Measurements from ENCODE around the gene VIPR2. TPM values are rescaled to one million over a fixed set of nuclear protein-coding genes. Genes with fewer than 3 reads are reported as not detected.

VIPR2 gene
- total RNA-seq, 1 experiment from 2014 or later, result not detected

GRCh38 chr7:159188011-159188410 lies 43.3 kb upstream of the VIPR2 start:
- intact Hi-C loops (cut with micrococcal nuclease; ENCODE audit: unreplicated experiment), result no loop called here
- CTCF ChIA-PET, result no interaction called here
- Histone ChIP-seq H3K4me1 (ENCODE audit: insufficient read depth, low read length, poor library complexity, severe bottlenecking) (peaks cover 12% of the 10 kb centered on the region), H3K27ac (ENCODE audit: low read depth, low read length, poor library complexity, severe bottlenecking) (no peak overlapping the region), H3K9me3 (ENCODE audit: low read depth, low read length, poor library complexity, severe bottlenecking) (peaks cover 8% of the 10 kb centered on the region), H3K4me3 (ENCODE audit: low read depth, low read length, poor library complexity, severe bottlenecking) (no peak overlapping the region), H3K36me3 (ENCODE audit: insufficient read depth, low read length, poor library complexity, severe bottlenecking) (no peaks in the 10 kb centered on the region), H3K27me3 (replicated peaks; ENCODE audit: insufficient read depth, low read depth, low read length, poor library complexity) (no peaks in the 10 kb centered on the region)
- POLR2A ChIA-PET (ENCODE audit: low non-redundant PET), result no interaction called here
- TF ChIP-seq CTCF (conservative IDR thresholded peaks at IDR 0.05; ENCODE audit: low read depth, low read length) (no peak), EZH2 (IDR thresholded peaks at IDR 0.05; ENCODE audit: borderline replicate concordance, low read depth, low read length, poor library complexity, severe bottlenecking) (no peak)
- no peak for DNase-seq (ENCODE audit: low spot score)
- no TSS peak for BruUV-seq (replicated peaks)

GRCh38 chr7:159179241-159179640 lies 34.6 kb upstream of the VIPR2 start:
- POLR2A ChIA-PET (ENCODE audit: low non-redundant PET), result no interaction called here
- peaks cover 25% of the 10 kb centered on the region for H3K27me3 ChIP-seq (replicated peaks; ENCODE audit: insufficient read depth, low read depth, low read length, poor library complexity)
- H3K9me3 ChIP-seq (ENCODE audit: low read depth, low read length, poor library complexity, severe bottlenecking), result no peaks in the 10 kb centered on the region
- intact Hi-C loops (cut with micrococcal nuclease; ENCODE audit: unreplicated experiment), result no loop called here
- H3K36me3 ChIP-seq (ENCODE audit: insufficient read depth, low read length, poor library complexity, severe bottlenecking), result no peaks in the 10 kb centered on the region
- no peak for TF ChIP-seq EZH2 (IDR thresholded peaks at IDR 0.05; ENCODE audit: borderline replicate concordance, low read depth, low read length, poor library complexity, severe bottlenecking)
- TF ChIP-seq CTCF (conservative IDR thresholded peaks at IDR 0.05; ENCODE audit: low read depth, low read length), result no peak
- no peak overlapping the region for H3K27ac ChIP-seq (ENCODE audit: low read depth, low read length, poor library complexity, severe bottlenecking)
- no peak for DNase-seq (ENCODE audit: low spot score)
- CTCF ChIA-PET, result no interaction called here
- H3K4me1 ChIP-seq (ENCODE audit: insufficient read depth, low read length, poor library complexity, severe bottlenecking), result no peaks in the 10 kb centered on the region
- no TSS peak for BruUV-seq (replicated peaks)
- H3K4me3 ChIP-seq (ENCODE audit: low read depth, low read length, poor library complexity, severe bottlenecking), result no peak overlapping the region

GRCh38 chr7:159177284-159177953 lies 32.8 kb upstream of the VIPR2 start:
- intact Hi-C loops (cut with micrococcal nuclease; ENCODE audit: unreplicated experiment), result no loop called here
- Histone ChIP-seq H3K27ac (ENCODE audit: low read depth, low read length, poor library complexity, severe bottlenecking) (no peak overlapping the region), H3K36me3 (ENCODE audit: insufficient read depth, low read length, poor library complexity, severe bottlenecking) (no peaks in the 10 kb centered on the region), H3K9me3 (ENCODE audit: low read depth, low read length, poor library complexity, severe bottlenecking) (no peaks in the 10 kb centered on the region), H3K27me3 (replicated peaks; ENCODE audit: insufficient read depth, low read depth, low read length, poor library complexity) (peaks cover 32% of the 10 kb centered on the region), H3K4me1 (ENCODE audit: insufficient read depth, low read length, poor library complexity, severe bottlenecking) (no peaks in the 10 kb centered on the region), H3K4me3 (ENCODE audit: low read depth, low read length, poor library complexity, severe bottlenecking) (no peak overlapping the region)
- ChIA-PET POLR2A (ENCODE audit: low non-redundant PET) (no interaction called here), CTCF (no interaction called here)
- BruUV-seq (replicated peaks), result no TSS peak
- DNase-seq (ENCODE audit: low spot score), result no peak
- no peak for TF ChIP-seq CTCF (conservative IDR thresholded peaks at IDR 0.05; ENCODE audit: low read depth, low read length)
- no peak for TF ChIP-seq EZH2 (IDR thresholded peaks at IDR 0.05; ENCODE audit: borderline replicate concordance, low read depth, low read length, poor library complexity, severe bottlenecking)
